Endothelial cell of hepatic sinusoid (primary cell): ENCODE results near the gene LIMCH1.

ENCODE experiments used
- in situ Hi-C: cut with HindIII; loops from 2 replicates; pipeline ENCODE4 v1.10.0; 2017; ENCODE audit warnings: low sequenced_read_pairs

Gene LIMCH1

GRCh38 chr4:41530741-41531140 is 7.2 kb upstream of the LIMCH1 start:
- in situ Hi-C loops: no loop called here

- in situ Hi-C loops: no loop called here
Observed at GRCh38 chr4:41532336-41532735, 5.6 kb upstream of the LIMCH1 start.

- in situ Hi-C loops: no loop called here
Observed at GRCh38 chr4:41532882-41533281, 5.1 kb upstream of the LIMCH1 start.

- in situ Hi-C loops: no loop called here
Observed at GRCh38 chr4:41533680-41534079, 4.3 kb upstream of the LIMCH1 start.

GRCh38 chr4:41534404-41534803 is 3.6 kb upstream of the LIMCH1 start:
- in situ Hi-C loops: no loop called here

- in situ Hi-C loops: no loop called here
Observed at GRCh38 chr4:41535911-41536371, 2.0 kb upstream of the LIMCH1 start.

GRCh38 chr4:41537292-41537890 is 566 bp upstream of the LIMCH1 start:
- in situ Hi-C loops: no loop called here

GRCh38 chr4:41538887-41539498 is 1.0 kb downstream of the LIMCH1 start:
- in situ Hi-C loops: no loop called here

- in situ Hi-C loops: loop anchor here (5.0 kb wide), 1 partner anchor 92 kb away; no protein-coding TSS in a partner anchor
Observed at GRCh38 chr4:41539711-41540110, 1.8 kb downstream of the LIMCH1 start.

GRCh38 chr4:41540687-41541086 is 2.7 kb downstream of the LIMCH1 start:
- in situ Hi-C loops: loop anchor here (5.0 kb wide), 1 partner anchor 93 kb away; no protein-coding TSS in a partner anchor

GRCh38 chr4:41541687-41542094 is 3.7 kb downstream of the LIMCH1 start:
- in situ Hi-C loops: loop anchor here (5.0 kb wide), 1 partner anchor 94 kb away; no protein-coding TSS in a partner anchor

- in situ Hi-C loops: loop anchor here (5.0 kb wide), 1 partner anchor 95 kb away; no protein-coding TSS in a partner anchor
Observed at GRCh38 chr4:41542526-41543275, 4.7 kb downstream of the LIMCH1 start.

- in situ Hi-C loops: no loop called here
Observed at GRCh38 chr4:41545238-41545637, 7.3 kb downstream of the LIMCH1 start.

- in situ Hi-C loops: no loop called here
Observed at GRCh38 chr4:41546638-41547037, 8.7 kb downstream of the LIMCH1 start.

- in situ Hi-C loops: no loop called here
Observed at GRCh38 chr4:41548305-41548880, 10.4 kb downstream of the LIMCH1 start.

- in situ Hi-C loops: no loop called here
Observed at GRCh38 chr4:41549478-41549877, 11.5 kb downstream of the LIMCH1 start.

GRCh38 chr4:41550308-41550707 is 12.4 kb downstream of the LIMCH1 start:
- in situ Hi-C loops: no loop called here

GRCh38 chr4:41551536-41551935 is 13.6 kb downstream of the LIMCH1 start:
- in situ Hi-C loops: no loop called here

- in situ Hi-C loops: no loop called here
Observed at GRCh38 chr4:41554905-41555304, 16.9 kb downstream of the LIMCH1 start.

GRCh38 chr4:41556526-41556925 is 18.6 kb downstream of the LIMCH1 start:
- in situ Hi-C loops: no loop called here

- in situ Hi-C loops: no loop called here
Observed at GRCh38 chr4:41559940-41560516, 22.1 kb downstream of the LIMCH1 start.
